Ovary (tissue), 9 donors: ENCODE measurements around the gene PHAF1. TPM values are rescaled to one million over a fixed set of nuclear protein-coding genes. Genes with fewer than 3 reads are reported as not detected.

Experiments used
- DNase-seq, 5 donors: peaks; one replicate each; pipeline ENCODE4 v3.0.0-alpha.2; 2019 to 2020
- H3K27ac ChIP-seq, 2 donors: fragments of 200-600 bp; one replicate each; pipeline versions ENCODE4 v1.5.1 to v1.8.0; 2019 to 2022
- H3K27me3 ChIP-seq: fragments of 200-600 bp; one replicate; pipeline ENCODE4 v1.8.0; 2022
- H3K36me3 ChIP-seq: fragments of 200-600 bp; sonication (generic); one replicate; pipeline ENCODE4 v1.5.1; 2019
- H3K4me1 ChIP-seq: one replicate; pipeline ENCODE4 v1.8.1; 2013; ENCODE audit warnings: mild to moderate bottlenecking, moderate library complexity; ENCODE audit not compliant: insufficient read depth
- H3K4me3 ChIP-seq: fragments of 200-600 bp; sonication (generic); one replicate; pipeline ENCODE4 v1.5.1; 2017
- H3K9me3 ChIP-seq, 2 donors: fragments of 200-600 bp in 1 of 2; sonication (generic) in 1 of 2; one replicate each; pipeline versions ENCODE4 v1.5.1 to v1.8.1; 2013 to 2019; ENCODE audit warnings: mild to moderate bottlenecking in 1 of 2, moderate library complexity in 1 of 2
- CTCF ChIP-seq, 3 donors: fragments of 450-650 bp in 2 of 3; fragments of 200-600 bp in 1 of 3; IDR thresholded peaks; one replicate each; pipeline versions ENCODE4 v1.5.1 to v1.8.0; 2016 to 2022; ENCODE audit warnings: antibody characterized with exemption in 3 of 3, mild to moderate bottlenecking in 1 of 3
- EP300 ChIP-seq: sonication (generic); formaldehyde crosslinking; IDR thresholded peaks from one replicate; pipeline ENCODE4 v1.6.1; 2017; ENCODE audit warnings: antibody characterized with exemption
- POLR2A ChIP-seq: fragments of 450-650 bp; IDR thresholded peaks from one replicate; pipeline ENCODE4 v1.6.1; 2017; ENCODE audit warnings: antibody characterized with exemption, mild to moderate bottlenecking, moderate library complexity
- WGBS, 3 donors: extraction: QIAGEN DNeasy Blood & Tissue Kit in 1 of 3; methylation state at CpG; one replicate each; pipeline versions ENCODE4 v1.1.5 to v1.1.7; 2013 to 2017; 5-methylcytosine and 5-hydroxymethylcytosine counted together
- intact Hi-C, 4 donors: fragments of 100-400 bp; cut with DNase I; formaldehyde crosslinking; loops; one replicate each; pipeline versions ENCODE4 v1.11.0 to v1.15.1; 2022 to 2023
- polyA plus RNA-seq, 2 donors: library from polyadenylated mRNA; stranded (reverse); fragments of 200-250 nt in 1 of 2; fragments of 350-450 nt in 1 of 2; fragmentation: Illumina TruSeq in 1 of 2; extraction: RNeasy Lipid Tissue Mini Kit (QIAGEN cat#74804) in 1 of 2; gene quantifications; one replicate each; pipeline ENCODE4 v1.2.3, GENCODE V29; 2013 to 2014
- total RNA-seq, 7 donors: library from RNA; depleted of rRNA in 2 of 7; stranded (reverse); fragments of >200 nt in 2 of 7; fragmentation: NEBNext Ultra II Directional in 3 of 7; extraction: Animal tissue kit (Norgen Biotek cat#: 25700) in 3 of 7; gene quantifications; one replicate each; pipeline versions ENCODE4 v1.1.0 to v1.2.4, GENCODE V29; 2016 to 2023
- donor health status: DM: no; HTN: no; CAD: no; lungs with moderate emphysema.
- donor health status: DM: no; HTN: no; CAD: no.
- donor health status: Bipolar disorder and iron deficiency.
- donor health status: DM: yes; HTN: yes; CAD: no.
- donor health status: DM: no; HTN: no; CAD: no.
- donor health status: DM: yes; HTN: yes; CAD: no.

PHAF1 gene
- total and polyA plus RNA-seq, 9 donors = 9.0 to 25.1 (median 14.9) TPM

GRCh38 chr16:67184995-67185650 is 75.4 kb downstream of the PHAF1 start:
- 3 to 6% (median 4%) methylated on average over 40 to 43 of the region's 43 CpGs for WGBS, 3 donors

GRCh38 chr16:67185651-67186134 is 76.0 kb downstream of the PHAF1 start:
- no peaks in the 10 kb centered on the region for H3K9me3 ChIP-seq
- no peak for DNase-seq
- no peak overlapping the region for H3K4me3 ChIP-seq
- 6 to 7% (median 7%) methylated on average over 12 of the region's 12 CpGs for WGBS, 3 donors
- intact Hi-C loops = loop anchor here in 1 of 4 donors (10.0 kb wide), 1 partner anchor 211 kb away; no protein-coding TSS in a partner anchor
- TF ChIP-seq EP300 (no peak), CTCF (IDR thresholded peaks at IDR 0.05) (no peak), POLR2A (no peak)
- H3K4me1 ChIP-seq = peaks cover 3% of the 10 kb centered on the region
- H3K36me3 ChIP-seq = no peaks in the 10 kb centered on the region
- H3K27ac ChIP-seq = peak overlapping the region; percentile 52 to 99
- H3K27me3 ChIP-seq = no peaks in the 10 kb centered on the region

More at GRCh38 chr16:67184995-67185650, 75.4 kb downstream of the PHAF1 start:
- intact Hi-C loops = loop anchor here in 1 of 4 donors (10.0 kb wide), 1 partner anchor 210 kb away; no protein-coding TSS in a partner anchor
- peak overlapping the region; percentile 83 for H3K4me3 ChIP-seq
- H3K27me3 ChIP-seq = no peaks in the 10 kb centered on the region
- no peaks in the 10 kb centered on the region for H3K9me3 ChIP-seq
- no peaks in the 10 kb centered on the region for H3K36me3 ChIP-seq
- peak overlapping the region; percentile 97 to 99 for H3K27ac ChIP-seq
- DNase-seq = peak; percentile 95 to 98 (median 96)
- peaks cover 3% of the 10 kb centered on the region for H3K4me1 ChIP-seq
- TF ChIP-seq CTCF (IDR thresholded peaks at IDR 0.05) (peak; percentile 75 to 91 (median 86)), POLR2A (no peak), EP300 (no peak)

GRCh38 chr16:67186550-67186950 is 76.8 kb downstream of the PHAF1 start:
- H3K4me1 ChIP-seq = peaks cover 3% of the 10 kb centered on the region

More at GRCh38 chr16:67186550-67186950, 76.8 kb downstream of the PHAF1 start:
- 26 to 28% (median 27%) methylated on average over 5 of the region's 5 CpGs for WGBS, 3 donors
- TF ChIP-seq CTCF (IDR thresholded peaks at IDR 0.05) (no peak), EP300 (no peak), POLR2A (no peak)
- H3K27ac ChIP-seq = no peak overlapping the region
- peak in 3 of 5 donors; percentile 34 to 42 (median 35) for DNase-seq
- no peak overlapping the region for H3K4me3 ChIP-seq
- no peaks in the 10 kb centered on the region for H3K9me3 ChIP-seq
- intact Hi-C loops = loop anchor here in 1 of 4 donors (10.0 kb wide), 1 partner anchor 212 kb away; no protein-coding TSS in a partner anchor
- no peaks in the 10 kb centered on the region for H3K36me3 ChIP-seq
- no peaks in the 10 kb centered on the region for H3K27me3 ChIP-seq
